Measurements from ENCODE around the gene STARD10.

Gene STARD10

GRCh38 chr11:72820439-72821139 lies 26.7 kb upstream of the STARD10 start:
- DNase-seq (ENCODE audit: low spot score) (no peak), ATAC-seq (ENCODE audit: low read depth) (no peak)
- Histone ChIP-seq H3K4me1 (ENCODE audit: insufficient read depth, poor library complexity, severe bottlenecking) (peaks cover 9% of the 10 kb centered on the region), H3K27me3 (ENCODE audit: insufficient read depth, poor library complexity, severe bottlenecking) (no peaks in the 10 kb centered on the region), H3K27ac (ENCODE audit: poor library complexity, severe bottlenecking) (no peak overlapping the region), H3K36me3 (ENCODE audit: low read depth) (peaks cover 7% of the 10 kb centered on the region), H3K9me3 (ENCODE audit: severe bottlenecking) (no peaks in the 10 kb centered on the region), H3K4me3 (ENCODE audit: severe bottlenecking) (no peak overlapping the region)
- TF ChIP-seq CTCF (IDR thresholded peaks at IDR 0.05; ENCODE audit: poor library complexity, severe bottlenecking): no peak

- peaks cover 10% of the 10 kb centered on the region for H3K4me1 ChIP-seq (ENCODE audit: insufficient read depth, poor library complexity, severe bottlenecking)
- TF ChIP-seq CTCF (IDR thresholded peaks at IDR 0.05; ENCODE audit: poor library complexity, severe bottlenecking): no peak
- DNase-seq (ENCODE audit: low spot score) (no peak), ATAC-seq (ENCODE audit: low read depth) (no peak)
- H3K36me3 ChIP-seq (ENCODE audit: low read depth): peaks cover 7% of the 10 kb centered on the region
- H3K27me3 ChIP-seq (ENCODE audit: insufficient read depth, poor library complexity, severe bottlenecking): no peaks in the 10 kb centered on the region
- no peak overlapping the region for H3K27ac ChIP-seq (ENCODE audit: poor library complexity, severe bottlenecking)
- H3K4me3 ChIP-seq (ENCODE audit: severe bottlenecking): no peak overlapping the region
- H3K9me3 ChIP-seq (ENCODE audit: severe bottlenecking): no peaks in the 10 kb centered on the region
Measured at GRCh38 chr11:72818971-72819370, 25.1 kb upstream of the STARD10 start.

- Histone ChIP-seq H3K4me3 (ENCODE audit: severe bottlenecking) (no peak overlapping the region), H3K36me3 (ENCODE audit: low read depth) (peaks cover 7% of the 10 kb centered on the region), H3K4me1 (ENCODE audit: insufficient read depth, poor library complexity, severe bottlenecking) (peaks cover 10% of the 10 kb centered on the region), H3K9me3 (ENCODE audit: severe bottlenecking) (no peaks in the 10 kb centered on the region), H3K27ac (ENCODE audit: poor library complexity, severe bottlenecking) (no peak overlapping the region), H3K27me3 (ENCODE audit: insufficient read depth, poor library complexity, severe bottlenecking) (no peaks in the 10 kb centered on the region)
- no peak for TF ChIP-seq CTCF (IDR thresholded peaks at IDR 0.05; ENCODE audit: poor library complexity, severe bottlenecking)
- no peak for DNase-seq (ENCODE audit: low spot score)
- no peak for ATAC-seq (ENCODE audit: low read depth)
Measured at GRCh38 chr11:72817966-72818365, 24.1 kb upstream of the STARD10 start.

- Histone ChIP-seq H3K27me3 (ENCODE audit: insufficient read depth, poor library complexity, severe bottlenecking) (no peaks in the 10 kb centered on the region), H3K27ac (ENCODE audit: poor library complexity, severe bottlenecking) (no peak overlapping the region), H3K9me3 (ENCODE audit: severe bottlenecking) (no peaks in the 10 kb centered on the region), H3K4me1 (ENCODE audit: insufficient read depth, poor library complexity, severe bottlenecking) (peaks cover 18% of the 10 kb centered on the region), H3K36me3 (ENCODE audit: low read depth) (peaks cover 10% of the 10 kb centered on the region), H3K4me3 (ENCODE audit: severe bottlenecking) (no peak overlapping the region)
- DNase-seq (ENCODE audit: low spot score): no peak
- no peak for TF ChIP-seq CTCF (IDR thresholded peaks at IDR 0.05; ENCODE audit: poor library complexity, severe bottlenecking)
- no peak for ATAC-seq (ENCODE audit: low read depth)
Measured at GRCh38 chr11:72816404-72816990, 22.6 kb upstream of the STARD10 start.

GRCh38 chr11:72815110-72815618 lies 21.3 kb upstream of the STARD10 start:
- TF ChIP-seq CTCF (IDR thresholded peaks at IDR 0.05; ENCODE audit: poor library complexity, severe bottlenecking): no peak
- Histone ChIP-seq H3K9me3 (ENCODE audit: severe bottlenecking) (no peaks in the 10 kb centered on the region), H3K4me3 (ENCODE audit: severe bottlenecking) (peak overlapping the region; percentile 66), H3K27me3 (ENCODE audit: insufficient read depth, poor library complexity, severe bottlenecking) (no peaks in the 10 kb centered on the region), H3K27ac (ENCODE audit: poor library complexity, severe bottlenecking) (peak overlapping the region; percentile 67), H3K4me1 (ENCODE audit: insufficient read depth, poor library complexity, severe bottlenecking) (peaks cover 13% of the 10 kb centered on the region), H3K36me3 (ENCODE audit: low read depth) (peaks cover 14% of the 10 kb centered on the region)
- DNase-seq (ENCODE audit: low spot score) (no peak), ATAC-seq (ENCODE audit: low read depth) (no peak; the same call in 2 of the 3 replicates)
